A549 (cell line): Measurements from ENCODE around the gene HOXC10. TPM values are rescaled to one million over a fixed set of nuclear protein-coding genes. Genes with fewer than 3 reads are reported as not detected.

ENCODE experiments used
- ATAC-seq, 2 experiments: fragments of 200-7000 bp in 1 of 2; fragments of >200 bp in 1 of 2; cut with Nextera tagmentation in 1 of 2; cut with Tn5 transposase in 1 of 2; 3 replicates each; pipeline versions ENCODE4 v1.8.0 to v1.9.1; 2018 to 2020; ENCODE audit warnings: mild to moderate bottlenecking in 1 of 2, moderate library complexity in 1 of 2
- CTCF ChIA-PET: fragments of 300-600 bp; sonication (Branson Sonifier 250); formaldehyde crosslinking; extraction: SDS; loops from one replicate; lab custom pipeline; 2021; ENCODE audit warnings: antibody characterized with exemption, inconsistent platforms; lab: Yijun Ruan, JAX
- POLR2A ChIA-PET: fragments of 350-600 bp; formaldehyde crosslinking; extraction: SDS; loops from one replicate; lab custom pipeline; 2021; ENCODE audit warnings: antibody characterized with exemption, inconsistent platforms; lab: Yijun Ruan, JAX
- DNase-seq, 2 experiments: peaks; one replicate each; pipeline versions ENCODE4 v3.0.0 to v3.0.0-alpha.2; 2011 to 2016; ENCODE audit warnings: low read depth in 1 of 2, low spot score in 1 of 2
- FAIRE-seq: peaks from 2 replicates; lab custom pipeline; 2011; peaks lifted over from hg19 to GRCh38; lab: Jason Lieb, UNC
- H3K27ac ChIP-seq, 2 experiments: fragments of >200 bp; sonication (Bioruptor Twin); formaldehyde crosslinking; 3 replicates each; pipeline ENCODE4 v1.5.1; 2016 to 2017
- H3K4me1 ChIP-seq: fragments of >200 bp; sonication (Bioruptor Twin); formaldehyde crosslinking; 3 replicates; pipeline ENCODE4 v1.6.1; 2016
- H3K4me2 ChIP-seq: fragments of >200 bp; sonication (Bioruptor Twin); formaldehyde crosslinking; 3 replicates; pipeline ENCODE4 v1.6.1; 2016
- H3K4me3 ChIP-seq: fragments of >200 bp; sonication (Bioruptor Twin); formaldehyde crosslinking; 3 replicates; pipeline ENCODE4 v1.5.1; 2016
- H3K9me3 ChIP-seq: fragments of >200 bp; sonication (Bioruptor Twin); formaldehyde crosslinking; 3 replicates; pipeline ENCODE4 v1.6.1; 2016
- BCL3 ChIP-seq: fragments of >200 bp; sonication (Bioruptor Twin); formaldehyde crosslinking; IDR thresholded peaks from 3 replicates; pipeline ENCODE4 v1.6.1; 2016
- CBX2 ChIP-seq: fragments of 200-600 bp; sonication (generic); IDR thresholded peaks from 2 replicates; pipeline ENCODE4 v1.6.1; 2016; ENCODE audit warnings: low read depth, mild to moderate bottlenecking, borderline replicate concordance
- CBX8 ChIP-seq: fragments of 200-600 bp; sonication (generic); IDR thresholded peaks from 2 replicates; pipeline ENCODE4 v1.6.1; 2016
- CTCF ChIP-seq: fragments of >200 bp; sonication (Bioruptor Twin); formaldehyde crosslinking; IDR thresholded peaks from 3 replicates; pipeline ENCODE4 v1.5.1; 2016
- E2F6 ChIP-seq: IDR thresholded peaks from 2 replicates; pipeline ENCODE4 v1.6.1; 2012; ENCODE audit warnings: low read depth, borderline replicate concordance
- FOSL2 ChIP-seq, 2 experiments: fragments of 450-650 bp in 1 of 2; fragments of >200 bp in 1 of 2; sonication (Bioruptor Twin) in 1 of 2; formaldehyde crosslinking; IDR thresholded peaks; 2 replicates each; pipeline versions ENCODE4 v1.5.0 to v1.6.1; 2016 to 2020; ENCODE audit warnings: mild to moderate bottlenecking in 1 of 2, moderate library complexity in 1 of 2
- HDAC2 ChIP-seq: fragments of 200-600 bp; sonication (generic); IDR thresholded peaks from 2 replicates; pipeline ENCODE4 v1.6.1; 2016
- HES2 ChIP-seq: fragments of >200 bp; sonication (Bioruptor Twin); formaldehyde crosslinking; IDR thresholded peaks from 2 replicates; pipeline ENCODE4 v1.6.1; 2016
- HOXA7 ChIP-seq: fragments of 250-450 bp; sonication (Bioruptor Pico); IDR thresholded peaks from 2 replicates; pipeline ENCODE4 v1.5.0; 2020; ENCODE audit warnings: mild to moderate bottlenecking, moderate library complexity
- JUN ChIP-seq, 2 experiments: fragments of >200 bp; sonication (Bioruptor Twin); formaldehyde crosslinking; IDR thresholded peaks; 2 replicates in 1 of 2; 3 replicates in 1 of 2; pipeline ENCODE4 v1.6.1; 2016 to 2017
- KDM5A ChIP-seq: fragments of 200-600 bp; sonication (generic); IDR thresholded peaks from 2 replicates; pipeline ENCODE4 v1.6.1; 2016; ENCODE audit warnings: antibody characterized with exemption, mild to moderate bottlenecking
- MAZ ChIP-seq: fragments of 150-350 bp; IDR thresholded peaks from 2 replicates; pipeline ENCODE4 v1.6.1; 2014; ENCODE audit warnings: antibody characterized with exemption, low read depth, low read length, borderline replicate concordance
- NFE2L2 ChIP-seq: fragments of 150-350 bp; conservative IDR thresholded peaks from 2 replicates; pipeline ENCODE4 v1.6.1; 2014; ENCODE audit warnings: low read length
- NPAS2 ChIP-seq: fragments of 250-450 bp; sonication (Bioruptor Pico); IDR thresholded peaks from 2 replicates; pipeline ENCODE4 v1.8.0; 2022; ENCODE audit warnings: mild to moderate bottlenecking, moderate library complexity, borderline replicate concordance
- PHF8 ChIP-seq: fragments of 200-600 bp; sonication (generic); IDR thresholded peaks from 2 replicates; pipeline ENCODE4 v1.6.1; 2016; ENCODE audit warnings: low read depth, mild to moderate bottlenecking, antibody characterized with exemption, moderate library complexity, borderline replicate concordance
- RNF2 ChIP-seq: fragments of 200-600 bp; sonication (generic); IDR thresholded peaks from 2 replicates; pipeline ENCODE4 v1.6.1; 2016; ENCODE audit warnings: low read depth, mild to moderate bottlenecking, antibody characterized with exemption, moderate library complexity, borderline replicate concordance
- SMC3 ChIP-seq: fragments of >200 bp; sonication (Bioruptor Twin); formaldehyde crosslinking; IDR thresholded peaks from 3 replicates; pipeline ENCODE4 v1.6.1; 2018; ENCODE audit warnings: inconsistent platforms
- SREBF2 ChIP-seq: fragments of 450-650 bp; IDR thresholded peaks from 2 replicates; pipeline ENCODE4 v1.6.1; 2014; ENCODE audit warnings: mild to moderate bottlenecking, moderate library complexity
- TFCP2L1 ChIP-seq: fragments of 250-450 bp; sonication (Bioruptor Pico); IDR thresholded peaks from 2 replicates; pipeline ENCODE4 v1.5.0; 2021; ENCODE audit warnings: mild to moderate bottlenecking
- TP53 ChIP-seq: fragments of 250-450 bp; sonication (Bioruptor Pico); IDR thresholded peaks from 2 replicates; pipeline ENCODE4 v1.5.0; 2021; ENCODE audit warnings: mild to moderate bottlenecking, moderate library complexity
- USF2 ChIP-seq: fragments of 450-650 bp; IDR thresholded peaks from 2 replicates; pipeline ENCODE4 v1.6.1; 2014; ENCODE audit warnings: antibody characterized with exemption
- ZSCAN20 ChIP-seq: fragments of 250-450 bp; sonication (Bioruptor Pico); IDR thresholded peaks from 2 replicates; pipeline ENCODE4 v1.8.0; 2022; ENCODE audit warnings: mild to moderate bottlenecking, moderate library complexity
- WGBS: methylation state at CpG from one replicate; pipeline ENCODE4 v1.1.6; 2017; ENCODE audit errors: missing lambda C conversion rate; 5-methylcytosine and 5-hydroxymethylcytosine counted together
- polyA plus RNA-seq, 4 experiments: library from polyadenylated mRNA; depleted of rRNA in 3 of 4; stranded (reverse); fragments of >200 nt; fragmentation: RNase III in 1 of 4; extraction: RNeasy Plus Mini Kit Qiagen cat#74134 plus additional on column Dnase treatment in 1 of 4; gene quantifications; 2 replicates in 3 of 4; 3 replicates in 1 of 4; pipeline ENCODE4 v1.2.3, GENCODE V29; 2011 to 2017

HOXC10 gene
- polyA plus RNA-seq, 2 of the 4 experiments (the other 2 are of a cell fraction), result 2.9 to 3.2 TPM

GRCh38 chr12:54002278-54002914 is 17.4 kb downstream of the HOXC10 start:
- POLR2A ChIA-PET, result no interaction called here
- TF ChIP-seq HOXA7 (CRISPR knock-in tag), result no peak
- TF ChIP-seq TFCP2L1 (CRISPR knock-in tag), result no peak
- no peak for TF ChIP-seq NPAS2 (CRISPR knock-in tag)
- TF ChIP-seq RNF2, result no peak
- TF ChIP-seq MAZ, result no peak
- no peak for TF ChIP-seq KDM5A
- no peak for TF ChIP-seq JUN (IDR thresholded peaks at IDR 0.05)
- no peak for TF ChIP-seq NFE2L2
- TF ChIP-seq SREBF2, result no peak
- Histone ChIP-seq H3K4me1 (peaks cover 13% of the 10 kb centered on the region), H3K4me3 (no peak overlapping the region), H3K9me3 (no peaks in the 10 kb centered on the region), H3K27ac (no peak overlapping the region), H3K4me2 (no peak overlapping the region)
- CTCF ChIA-PET, result interaction anchor here (0.8 to 28.7 kb wide), 11 partner anchors 11 to 255 kb away, joined by 3 to 1074 read pairs (median 40); partner anchors contain the start of genes HOXC10, HOXC5, HOXC6 and SMUG1
- ATAC-seq (no peak), DNase-seq (no peak), FAIRE-seq (no peak)
- WGBS, result 88% methylated on average over 19 of the region's 19 CpGs

GRCh38 chr12:54002915-54003389 is 18.0 kb downstream of the HOXC10 start:
- WGBS, result 94% methylated on average over 19 of the region's 19 CpGs
- no peak for DNase-seq
- TF ChIP-seq TP53 (CRISPR knock-in tag) (no peak), MAZ (no peak), RNF2 (no peak), USF2 (no peak), CBX8 (no peak), HES2 (no peak), E2F6 (no peak), CTCF (no peak), PHF8 (no peak), SMC3 (no peak), HDAC2 (no peak), ZSCAN20 (CRISPR knock-in tag) (no peak), FOSL2 (IDR thresholded peaks at IDR 0.05) (no peak), FOSL2 (CRISPR knock-in tag; IDR thresholded peaks at IDR 0.05) (no peak), BCL3 (no peak), CBX2 (no peak)
- no peak for FAIRE-seq
- Histone ChIP-seq H3K4me2 (no peak overlapping the region), H3K27ac (no peak overlapping the region), H3K4me3 (no peak overlapping the region), H3K4me1 (peaks cover 13% of the 10 kb centered on the region), H3K9me3 (no peaks in the 10 kb centered on the region)
- ATAC-seq, result no peak
- POLR2A ChIA-PET, result interaction anchor here (0.7 kb wide), 1 partner anchor 51 kb away, joined by 3 read pairs; no protein-coding TSS in a partner anchor
- CTCF ChIA-PET, result interaction anchor here (0.9 to 28.7 kb wide), 11 partner anchors 8 to 256 kb away, joined by 3 to 1074 read pairs (median 40); partner anchors contain the start of genes HOXC10, HOXC5, HOXC6 and SMUG1
